Skeletal muscle tissue (tissue), 4 donors: ENCODE results near the gene BCKDHB. TPM values are rescaled to one million over a fixed set of nuclear protein-coding genes. Genes with fewer than 3 reads are reported as not detected.

ENCODE experiments used
- H3K27ac ChIP-seq: one replicate; pipeline ENCODE4 v1.7.0; 2013; ENCODE audit warnings: mild to moderate bottlenecking, low read depth, low read length, inconsistent platforms
- H3K27me3 ChIP-seq, 3 donors: one replicate each; pipeline ENCODE4 v1.7.0; 2013; ENCODE audit warnings: low read length in 3 of 3; ENCODE audit not compliant: control insufficient read depth in 3 of 3, insufficient read depth in 3 of 3
- H3K36me3 ChIP-seq, 3 donors: one replicate each; pipeline ENCODE4 v1.7.0; 2013; ENCODE audit warnings: low read length in 3 of 3; ENCODE audit not compliant: control insufficient read depth in 3 of 3, insufficient read depth in 3 of 3
- H3K4me1 ChIP-seq, 3 donors: one replicate each; pipeline ENCODE4 v1.7.0; 2013; ENCODE audit warnings: low read length in 3 of 3, mild to moderate bottlenecking in 3 of 3; ENCODE audit not compliant: control insufficient read depth in 3 of 3, insufficient read depth in 3 of 3
- H3K4me3 ChIP-seq, 3 donors: one replicate each; pipeline ENCODE4 v1.7.0; 2013; ENCODE audit warnings: low read length in 3 of 3
- H3K9ac ChIP-seq, 3 donors: one replicate each; pipeline ENCODE4 v1.7.0; 2013; ENCODE audit warnings: low read length in 3 of 3, mild to moderate bottlenecking in 3 of 3, moderate library complexity in 2 of 3, low read depth in 1 of 3
- H3K9me3 ChIP-seq, 3 donors: one replicate each; pipeline ENCODE4 v1.7.0; 2013; ENCODE audit warnings: low read length in 3 of 3; ENCODE audit not compliant: control insufficient read depth in 3 of 3
- total RNA-seq: library from RNA; depleted of rRNA; stranded (reverse); fragments of >200 nt; gene quantifications from one replicate; pipeline ENCODE4 v1.2.3, GENCODE V29; 2014
- donor health status: Osteomylitis.

BCKDHB gene
- total RNA-seq, 1 donor from 2014 or later = 24.5 TPM

DNA sequence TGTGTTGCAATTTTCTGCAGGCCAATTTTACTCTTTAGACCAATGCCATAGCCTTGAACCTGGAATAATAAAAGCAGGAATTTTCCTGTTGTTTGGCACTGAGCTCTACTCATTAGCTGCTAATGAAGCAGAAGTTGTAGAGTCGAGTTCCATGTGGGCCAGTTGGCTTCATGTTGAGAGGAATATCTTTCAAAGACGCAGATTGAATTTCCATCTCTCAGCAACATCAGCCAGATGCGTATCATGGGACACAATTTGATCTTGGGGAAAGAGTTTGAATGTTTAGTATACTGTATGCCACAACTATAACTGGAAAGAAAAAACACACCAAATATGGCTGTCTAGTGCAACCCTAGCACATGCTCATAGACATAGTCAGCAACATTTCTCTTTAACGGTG, 259.6 kb downstream of the BCKDHB start:
- Histone ChIP-seq H3K9me3 (no peaks in the 10 kb centered on the region), H3K4me3 (no peak overlapping the region), H3K27me3 (no peaks in the 10 kb centered on the region), H3K36me3 (no peaks in the 10 kb centered on the region), H3K9ac (no peak overlapping the region), H3K4me1 (no peaks in the 10 kb centered on the region), H3K27ac (no peak overlapping the region)

DNA sequence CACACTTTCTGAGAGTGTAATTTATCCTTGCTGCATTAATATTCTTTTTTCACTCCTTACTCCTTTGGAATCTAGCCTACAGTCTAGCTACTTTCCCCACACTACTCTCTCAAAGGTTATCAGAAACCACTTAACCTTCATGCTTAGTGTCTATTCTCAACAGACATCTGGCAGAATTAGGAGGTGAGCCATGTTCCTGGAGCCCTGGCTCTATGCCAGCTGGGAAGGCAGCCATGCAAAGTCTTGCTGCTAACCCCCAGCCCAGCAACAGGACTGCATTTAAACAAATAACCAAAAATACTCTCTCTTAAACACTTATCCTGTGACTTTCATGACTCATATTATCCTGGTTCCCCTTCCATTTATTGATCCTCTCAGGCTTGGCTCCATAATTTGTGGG, 260.2 kb downstream of the BCKDHB start:
- Histone ChIP-seq H3K9me3 (no peaks in the 10 kb centered on the region), H3K4me1 (no peaks in the 10 kb centered on the region), H3K27me3 (no peaks in the 10 kb centered on the region), H3K9ac (no peak overlapping the region), H3K27ac (no peak overlapping the region), H3K4me3 (no peak overlapping the region), H3K36me3 (no peaks in the 10 kb centered on the region)

DNA sequence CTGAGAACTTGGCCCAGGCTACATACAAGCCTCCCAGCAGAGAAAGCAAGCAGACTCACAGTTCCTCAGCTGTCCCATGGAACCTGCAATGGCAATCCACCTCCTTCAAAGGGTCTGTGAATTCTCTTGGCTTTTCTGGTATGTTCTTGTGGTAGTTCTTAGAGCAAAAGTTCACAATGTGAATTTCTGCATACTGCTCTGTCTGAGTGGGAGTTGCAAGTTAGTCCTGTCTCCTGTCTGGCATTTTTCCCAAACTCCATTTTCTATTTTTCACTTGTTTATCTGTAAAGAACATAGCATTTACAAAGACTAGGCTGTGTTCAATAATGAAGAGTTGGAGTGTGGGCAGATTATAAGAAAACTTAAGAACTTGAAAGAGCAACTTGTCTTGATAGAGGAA, 269.9 kb downstream of the BCKDHB start:
- Histone ChIP-seq H3K9me3 (no peaks in the 10 kb centered on the region), H3K27me3 (no peaks in the 10 kb centered on the region), H3K9ac (no peak overlapping the region), H3K36me3 (no peaks in the 10 kb centered on the region), H3K4me1 (no peaks in the 10 kb centered on the region), H3K27ac (no peak overlapping the region), H3K4me3 (no peak overlapping the region)

DNA sequence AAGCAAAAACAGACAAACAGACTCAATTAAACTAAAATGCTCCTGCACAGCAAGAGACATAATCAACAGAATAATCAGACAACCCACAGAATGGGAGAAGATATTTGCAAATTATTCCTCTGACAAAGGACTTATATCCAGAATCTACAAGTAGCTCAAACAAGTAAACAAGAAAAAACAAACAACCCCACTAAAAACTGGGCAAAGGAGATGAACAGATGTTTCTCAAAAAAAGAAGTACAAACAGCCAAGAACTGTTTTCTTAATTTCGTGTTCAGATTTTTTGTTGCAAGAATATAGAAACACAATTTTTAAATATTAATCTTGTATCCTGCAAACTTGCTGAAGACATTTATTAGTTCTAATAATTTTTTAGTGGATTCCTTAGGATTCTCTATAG, 274.1 kb downstream of the BCKDHB start:
- Histone ChIP-seq H3K36me3 (no peaks in the 10 kb centered on the region), H3K27ac (no peak overlapping the region), H3K4me3 (no peak overlapping the region), H3K9me3 (no peaks in the 10 kb centered on the region), H3K27me3 (no peaks in the 10 kb centered on the region), H3K9ac (no peak overlapping the region), H3K4me1 (no peaks in the 10 kb centered on the region)

DNA sequence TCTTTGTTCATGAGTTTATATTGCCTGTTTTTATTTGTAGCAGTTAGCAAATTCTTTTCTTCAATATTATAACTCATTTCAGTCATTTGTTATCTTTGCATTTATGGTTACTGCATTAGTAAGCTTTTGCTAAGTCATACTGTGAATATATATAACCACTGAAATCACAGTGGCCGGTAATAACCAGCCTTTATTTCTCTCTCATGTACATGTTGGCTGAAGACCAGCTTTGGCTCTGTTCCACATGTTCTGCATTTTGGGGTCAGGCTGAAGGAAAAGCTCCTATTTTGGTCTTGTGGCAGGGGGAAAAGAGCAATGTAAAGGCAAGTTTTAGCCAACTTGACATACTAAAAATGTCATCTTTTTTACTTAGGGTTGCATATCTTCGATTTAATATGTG, 276.3 kb downstream of the BCKDHB start:
- Histone ChIP-seq H3K27ac (no peak overlapping the region), H3K9ac (no peak overlapping the region), H3K27me3 (no peaks in the 10 kb centered on the region), H3K4me3 (no peak overlapping the region), H3K9me3 (no peaks in the 10 kb centered on the region), H3K4me1 (no peaks in the 10 kb centered on the region), H3K36me3 (no peaks in the 10 kb centered on the region)

DNA sequence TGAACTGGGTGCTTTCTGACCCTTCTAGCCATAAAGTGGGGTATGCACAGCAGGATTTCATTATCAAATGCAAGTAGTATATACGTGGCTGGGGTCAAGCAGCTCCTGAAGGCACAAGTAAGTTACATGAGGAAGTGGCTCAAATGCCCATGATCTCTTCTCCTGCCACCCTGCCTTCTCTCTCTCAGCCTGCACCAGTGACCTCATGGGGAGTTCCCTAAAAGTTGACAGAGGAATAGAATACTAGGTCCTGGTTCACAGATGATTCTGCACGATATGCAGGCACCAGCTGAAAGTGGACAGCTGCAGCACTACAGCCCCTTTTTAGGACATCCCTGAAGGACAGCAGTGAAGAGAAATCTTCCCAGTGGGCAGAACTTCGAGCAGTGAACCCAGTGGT, 282.0 kb downstream of the BCKDHB start:
- H3K36me3 ChIP-seq = peaks cover 0 to 2% (median 0%) of the 10 kb centered on the region in 3 donors
- H3K4me3 ChIP-seq = no peak overlapping the region
- H3K4me1 ChIP-seq = no peaks in the 10 kb centered on the region
- H3K9me3 ChIP-seq = no peaks in the 10 kb centered on the region
- no peak overlapping the region for H3K27ac ChIP-seq
- H3K27me3 ChIP-seq = no peaks in the 10 kb centered on the region
- H3K9ac ChIP-seq = no peak overlapping the region

Other genes starting within 250 kb of the BCKDHB start
- gene ELOVL4, start 159.1 kb upstream of the BCKDHB start, total RNA-seq = 2.1 TPM
- 4.2 TPM for gene TTK, start 102.0 kb upstream of the BCKDHB start, total RNA-seq